Measurements from ENCODE around the gene MEIS1.

MEIS1 gene

DNA sequence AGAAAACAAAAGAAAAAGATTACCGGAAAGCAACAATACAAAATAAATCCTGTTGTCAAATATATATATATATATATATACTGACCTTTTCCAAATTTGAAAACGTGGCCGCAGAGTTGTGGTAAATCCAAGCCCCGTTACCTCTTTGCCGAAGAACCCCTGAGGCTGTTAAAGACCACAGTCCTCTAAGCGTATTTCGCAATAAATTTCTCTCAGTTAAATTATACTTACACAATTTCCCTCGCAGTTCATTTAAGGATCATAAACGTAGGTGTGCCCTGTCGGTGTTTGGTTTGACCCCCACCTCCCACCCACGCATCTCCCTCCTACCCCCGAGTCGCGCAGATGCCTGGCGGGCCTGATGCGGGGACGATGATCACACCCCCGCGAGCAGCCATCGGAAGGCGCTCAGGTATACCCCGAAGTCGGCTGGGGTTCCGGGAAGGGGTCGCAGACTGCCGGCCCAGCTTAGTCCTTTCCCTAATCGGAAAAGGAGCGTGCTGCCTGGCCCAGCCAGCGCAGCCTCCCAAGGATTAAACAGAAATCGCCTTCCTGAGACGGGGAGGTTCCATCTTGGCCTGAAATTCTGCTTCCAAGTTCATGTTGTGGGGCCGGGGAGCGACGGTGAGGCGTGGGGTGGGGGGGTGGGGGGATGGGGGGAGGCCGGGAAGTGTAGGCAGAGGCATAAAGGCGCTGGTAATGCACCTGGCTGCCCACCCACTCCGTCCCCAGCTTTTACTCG lies 2.9 kb upstream of the MEIS1 start:
- DNase-seq (ENCODE audit: low read depth, low spot score), result no peak

DNA sequence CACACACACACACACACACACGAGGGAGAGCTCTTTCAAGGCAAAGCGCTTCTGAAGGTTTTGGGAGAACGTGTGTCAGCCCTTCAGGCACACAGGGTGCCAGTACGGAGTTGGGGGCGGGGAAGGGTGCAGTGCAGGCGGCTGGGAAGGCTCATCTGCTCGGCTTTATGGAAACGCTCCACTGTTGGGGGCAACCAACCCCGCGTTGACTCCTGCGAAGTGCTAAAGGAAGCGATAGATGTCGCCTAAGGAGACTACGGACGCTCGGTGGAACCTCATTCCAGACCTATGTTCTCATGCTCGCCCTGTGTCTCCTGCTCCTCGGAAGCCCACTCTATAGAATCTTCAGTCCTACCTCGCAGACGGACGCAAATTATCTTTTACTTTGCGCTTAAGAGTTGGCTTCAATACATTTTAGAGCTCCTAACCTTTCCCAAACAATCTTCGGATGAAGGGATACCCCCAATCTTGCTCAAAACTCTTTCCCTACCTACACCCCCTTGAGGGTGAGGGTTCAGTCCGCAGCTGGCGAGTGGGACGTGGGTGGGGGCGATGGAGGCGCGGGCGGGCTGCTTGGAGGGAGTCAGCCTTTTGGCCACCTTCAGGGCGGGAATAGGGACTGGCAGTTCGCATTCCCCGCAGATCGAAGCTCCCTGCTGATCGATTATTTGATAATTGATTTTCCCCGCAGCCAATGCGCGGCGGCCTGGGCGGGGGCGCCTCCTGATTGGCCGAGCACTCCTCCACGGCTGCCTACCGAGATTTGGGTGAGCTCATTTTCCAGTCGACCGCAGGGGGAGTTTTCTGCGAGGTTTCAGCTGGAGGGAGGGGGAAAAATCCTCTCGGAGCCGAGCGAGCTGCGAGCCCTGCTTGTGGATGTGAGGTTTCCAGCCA lies 1.9 kb upstream of the MEIS1 start:
- DNase-seq (ENCODE audit: low read depth, low spot score), result peak; percentile 98

- no peak for DNase-seq (ENCODE audit: low read depth, low spot score)
Measured at GRCh38 chr2:66433695-66433944, 1.3 kb upstream of the MEIS1 start.

- DNase-seq (ENCODE audit: low read depth, low spot score), result peak; percentile 86
Measured at GRCh38 chr2:66433945-66434678, 813 bp upstream of the MEIS1 start.

GRCh38 chr2:66435549-66435875 lies 587 bp downstream of the MEIS1 start:
- no peak for DNase-seq (ENCODE audit: low read depth, low spot score)

- DNase-seq (ENCODE audit: low read depth, low spot score), result no peak
Measured at GRCh38 chr2:66435963-66436362, 1.0 kb downstream of the MEIS1 start.

- no peak for DNase-seq (ENCODE audit: low read depth, low spot score)
Measured at GRCh38 chr2:66436581-66437001, 1.7 kb downstream of the MEIS1 start.

- DNase-seq (ENCODE audit: low read depth, low spot score), result peak; percentile 45
Measured at GRCh38 chr2:66437109-66437690, 2.3 kb downstream of the MEIS1 start.

GRCh38 chr2:66437691-66438497 lies 3.0 kb downstream of the MEIS1 start:
- DNase-seq (ENCODE audit: low read depth, low spot score), result peak; percentile 70

DNA sequence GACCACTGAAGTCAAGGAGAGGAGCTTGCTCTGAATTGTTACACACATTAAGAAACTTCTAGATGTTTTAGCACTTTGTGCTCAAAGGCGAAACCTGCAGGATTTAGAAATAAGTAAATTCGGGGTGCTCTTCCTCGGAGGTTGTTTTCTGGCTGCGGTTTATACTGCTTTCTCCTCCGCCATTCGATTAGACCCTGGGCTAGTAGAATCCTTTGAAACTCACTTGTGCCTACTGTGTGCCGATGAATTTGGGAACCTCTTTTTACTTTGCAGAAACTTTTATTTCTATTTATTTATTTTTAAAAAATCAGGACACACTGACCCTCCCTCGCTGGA lies 3.5 kb downstream of the MEIS1 start:
- DNase-seq (ENCODE audit: low read depth, low spot score), result no peak

- peak; percentile 61 for DNase-seq (ENCODE audit: low read depth, low spot score)
Measured at GRCh38 chr2:66438891-66439811, 4.2 kb downstream of the MEIS1 start.

GRCh38 chr2:66439812-66440542 lies 5.1 kb downstream of the MEIS1 start:
- DNase-seq (ENCODE audit: low read depth, low spot score), result peak; percentile 69

- DNase-seq (ENCODE audit: low read depth, low spot score), result peak; percentile 60
Measured at GRCh38 chr2:66440708-66441497, 6.0 kb downstream of the MEIS1 start.

DNA sequence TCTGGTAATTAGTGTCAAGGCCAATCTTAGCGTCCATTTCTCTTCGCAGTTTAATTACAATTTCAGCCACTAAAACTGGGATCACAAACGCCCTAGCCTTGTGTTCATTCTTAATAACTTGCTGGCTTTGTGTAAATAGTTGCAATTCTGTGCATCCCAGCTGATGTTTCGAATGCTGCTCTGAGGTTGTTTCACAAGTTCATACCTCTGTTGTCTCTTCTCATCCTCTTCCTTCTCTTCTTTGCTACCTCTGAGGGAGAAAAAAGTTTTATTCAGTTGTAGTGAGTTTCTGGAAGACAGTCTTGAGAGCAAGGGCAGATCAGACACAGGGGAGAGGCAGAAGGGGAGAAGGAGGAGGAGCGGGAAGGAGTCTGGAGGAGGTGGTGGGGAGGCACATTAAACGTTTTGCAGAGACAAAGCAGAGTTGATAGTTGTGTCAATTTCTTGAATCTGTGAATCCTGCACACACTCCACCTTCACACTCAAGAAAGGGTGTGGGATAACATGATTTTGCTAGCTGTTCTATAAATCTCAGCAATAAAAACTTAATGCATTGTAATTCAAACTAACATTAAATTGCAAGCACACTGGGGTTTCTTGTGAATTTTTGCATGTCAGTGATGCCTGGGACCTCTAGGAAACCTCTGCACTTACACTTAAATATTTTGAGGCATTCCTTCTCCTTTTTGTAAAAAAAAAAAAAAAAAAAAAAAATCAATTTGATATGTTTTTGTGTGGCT lies 6.8 kb downstream of the MEIS1 start:
- no peak for DNase-seq (ENCODE audit: low read depth, low spot score)

DNA sequence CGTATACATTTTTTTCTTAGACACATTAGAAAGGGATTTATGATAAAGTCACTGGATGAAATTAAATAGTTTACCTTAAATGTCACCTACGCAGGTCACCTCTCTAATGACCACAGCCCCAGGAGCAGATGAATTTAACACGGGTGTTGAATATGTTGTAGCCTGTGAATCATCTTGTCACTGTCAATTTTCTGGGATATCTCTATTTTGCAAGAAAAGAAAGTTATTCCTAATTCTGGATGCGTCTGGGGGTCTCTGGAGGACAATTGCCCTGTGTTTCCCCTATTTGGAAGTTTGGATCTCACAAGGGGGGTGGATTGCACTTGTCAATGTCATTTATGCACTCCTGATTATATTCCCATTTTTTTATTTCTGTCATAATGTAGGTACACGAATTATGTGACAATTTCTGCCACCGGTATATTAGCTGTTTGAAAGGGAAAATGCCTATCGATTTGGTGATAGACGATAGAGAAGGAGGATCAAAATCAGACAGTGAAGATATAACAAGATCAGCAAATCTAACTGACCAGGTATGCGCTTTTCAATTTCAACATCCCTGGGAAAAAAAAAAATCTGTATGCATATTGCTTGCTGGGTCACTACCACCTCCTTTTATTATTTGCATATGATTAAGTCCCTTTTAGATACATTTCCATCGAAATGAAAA lies 7.7 kb downstream of the MEIS1 start:
- DNase-seq (ENCODE audit: low read depth, low spot score), result no peak

GRCh38 chr2:66443186-66443978 lies 8.5 kb downstream of the MEIS1 start:
- DNase-seq (ENCODE audit: low read depth, low spot score), result no peak

All from astrocyte of the hippocampus (primary cell).